NCI-H2227 treated with DMSO at 0.1 percent for 48 hours (cell line): ENCODE measurements around the gene SCT.

ENCODE experiments used
- DNase-seq: peaks from one replicate; lab custom pipeline; 2025; lab: John Stamatoyannopoulos, UW

The SCT gene

DNA sequence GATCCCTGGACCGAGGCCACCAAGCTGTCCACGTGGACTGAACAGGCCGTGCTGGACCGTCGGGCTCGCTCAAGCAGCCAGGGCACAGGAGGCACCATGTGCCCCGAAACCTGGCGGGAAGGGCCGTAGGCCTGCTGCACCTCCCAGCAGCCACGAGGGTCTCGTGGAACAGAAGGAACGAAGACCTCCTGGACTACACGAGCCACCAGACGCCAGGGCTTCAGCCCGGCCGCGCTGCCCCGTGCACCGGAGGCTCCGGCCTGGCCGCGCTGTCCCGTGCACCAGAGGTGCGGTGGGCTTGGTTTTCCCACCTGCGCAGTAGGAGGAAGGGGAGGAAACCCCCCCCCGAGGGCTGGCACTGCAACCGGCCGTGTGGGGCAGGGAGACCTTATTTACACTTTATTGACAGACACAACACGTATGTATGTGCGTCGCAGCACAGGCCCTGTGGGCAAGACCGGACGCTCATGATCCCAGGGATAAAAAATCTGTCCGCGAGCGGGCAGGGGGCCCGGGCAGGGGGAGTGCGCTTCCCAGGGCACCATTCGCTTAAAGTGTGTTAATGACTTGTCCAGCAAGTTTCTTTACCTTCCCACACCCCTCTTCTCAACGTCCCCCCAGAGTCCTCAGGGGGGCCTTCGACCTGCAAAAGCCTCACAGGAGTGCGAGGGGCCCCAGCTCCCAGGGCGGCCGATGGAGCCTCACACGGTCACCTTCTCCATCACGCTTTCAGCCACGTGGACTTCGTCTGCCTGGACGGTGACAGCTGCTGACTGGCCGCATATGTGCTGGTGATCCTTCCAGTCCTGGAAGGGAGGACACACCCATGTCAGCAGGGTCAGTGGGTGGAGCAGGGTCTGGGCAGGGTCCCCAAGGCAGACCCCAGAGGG, 17.1 kb upstream of the SCT start:
- no peak for DNase-seq

DNA sequence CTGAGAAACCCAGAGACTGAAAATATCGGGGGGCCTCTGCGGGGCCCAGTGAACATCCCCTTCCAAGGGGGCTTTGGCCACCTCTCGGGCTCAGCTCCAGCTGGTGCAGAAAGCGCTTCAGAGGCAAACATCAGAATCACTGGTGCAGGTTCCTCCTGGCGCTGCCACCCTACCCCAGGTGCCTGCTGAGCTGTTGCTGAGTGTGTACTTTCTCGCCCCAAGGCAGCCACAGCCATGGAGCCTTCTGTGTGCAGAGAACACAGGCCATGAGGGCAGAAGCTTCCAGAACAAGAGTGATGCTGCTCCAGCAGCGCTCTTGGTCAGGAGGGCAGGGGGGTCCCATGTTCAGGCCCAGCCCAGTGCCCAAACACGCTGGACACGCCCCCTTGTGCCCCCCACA, 16.4 kb upstream of the SCT start:
- no peak for DNase-seq

GRCh38 chr11:641806-642370, 14.9 kb upstream of the SCT start:
- DNase-seq = no peak

- DNase-seq = no peak
Measured at GRCh38 chr11:640021-640706, 13.2 kb upstream of the SCT start.

GRCh38 chr11:639332-639955, 12.5 kb upstream of the SCT start:
- no peak for DNase-seq

DNA sequence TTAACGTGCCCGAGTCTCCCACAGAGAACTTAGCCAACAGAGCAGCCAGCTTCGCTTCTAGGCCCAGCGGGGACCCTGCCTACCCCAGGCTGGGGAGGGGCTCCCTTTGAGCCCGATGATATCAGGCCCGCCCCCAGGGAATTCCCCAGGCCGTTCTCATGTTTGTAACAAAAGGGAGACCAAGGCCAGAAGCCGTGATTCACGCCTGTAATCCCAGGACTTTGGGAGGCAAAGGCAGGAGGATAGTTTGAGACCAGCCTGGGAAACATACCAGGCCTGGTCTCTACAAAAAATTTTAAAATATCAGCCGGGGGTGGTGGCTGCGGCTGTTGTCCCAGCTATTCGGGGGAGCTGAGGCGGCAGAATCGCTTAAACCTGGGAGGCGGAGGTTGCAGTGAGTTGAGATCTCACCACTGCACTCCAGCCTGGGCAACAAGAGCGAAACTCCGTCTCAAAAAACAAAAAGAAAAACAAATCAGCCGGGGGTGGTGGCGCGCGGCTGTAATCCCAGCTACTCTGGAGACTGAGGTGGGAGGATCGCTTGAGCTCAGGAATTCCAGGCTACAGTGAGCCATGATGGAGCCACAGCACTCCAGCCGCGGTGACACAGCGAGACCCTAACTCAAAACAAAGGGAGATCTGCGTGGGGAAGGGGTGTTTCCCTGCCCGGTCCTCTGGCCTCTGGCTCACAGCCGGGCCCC, 11.8 kb upstream of the SCT start:
- no peak for DNase-seq

GRCh38 chr11:637593-638521, 10.9 kb upstream of the SCT start:
- DNase-seq = no peak

DNA sequence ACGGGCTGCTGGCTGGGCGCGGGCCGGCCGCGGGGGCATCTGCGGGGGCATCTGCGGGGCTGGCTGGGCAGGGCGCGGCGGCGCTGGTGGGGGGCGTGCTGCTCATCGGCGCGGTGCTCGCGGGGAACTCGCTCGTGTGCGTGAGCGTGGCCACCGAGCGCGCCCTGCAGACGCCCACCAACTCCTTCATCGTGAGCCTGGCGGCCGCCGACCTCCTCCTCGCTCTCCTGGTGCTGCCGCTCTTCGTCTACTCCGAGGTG, 10.3 kb upstream of the SCT start:
- DNase-seq = no peak

DNA sequence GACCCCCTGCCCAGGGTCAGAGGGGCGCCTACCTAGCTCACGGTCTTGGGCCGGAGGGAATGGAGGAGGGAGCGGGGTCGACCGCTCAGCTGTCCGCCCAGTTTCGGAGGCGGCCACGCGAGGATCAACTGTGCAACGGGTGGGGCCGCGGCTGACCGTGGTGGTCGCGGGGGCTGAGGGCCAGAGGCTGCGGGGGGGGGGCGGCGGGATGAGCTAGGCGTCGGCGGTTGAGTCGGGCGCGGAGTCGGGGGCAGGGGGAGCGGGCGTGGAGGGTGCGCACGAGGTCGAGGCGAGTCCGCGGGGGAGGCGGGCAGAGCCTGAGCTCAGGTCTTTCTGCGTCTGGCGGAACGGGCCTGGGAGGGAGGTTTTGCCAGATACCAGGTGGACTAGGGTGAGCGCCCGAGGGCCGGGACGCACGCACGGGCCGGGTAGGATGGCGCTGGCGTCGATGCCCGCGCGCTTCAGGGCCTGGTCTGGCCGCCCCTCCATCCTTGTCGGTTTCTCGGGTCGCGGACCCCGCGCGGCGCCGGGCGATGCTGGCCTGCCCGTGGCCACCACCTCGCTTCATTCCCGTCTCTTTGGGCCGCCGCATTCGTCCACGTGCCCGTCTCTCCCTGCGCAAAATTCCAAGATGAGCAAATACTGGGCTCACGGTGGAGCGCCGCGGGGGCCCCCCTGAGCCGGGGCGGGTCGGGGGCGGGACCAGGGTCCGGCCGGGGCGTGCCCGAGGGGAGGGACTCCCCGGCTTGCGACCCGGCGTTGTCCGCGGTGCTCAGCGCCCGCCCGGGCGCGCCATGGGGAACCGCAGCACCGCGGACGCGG, 9.7 kb upstream of the SCT start, which contains the start of gene DRD4:
Gene DRD4 (plus strand): TSS at position 759 of the 822 bp plus-strand sequence. CDS start 36 bp downstream, at position 795.
- no peak for DNase-seq

DNA sequence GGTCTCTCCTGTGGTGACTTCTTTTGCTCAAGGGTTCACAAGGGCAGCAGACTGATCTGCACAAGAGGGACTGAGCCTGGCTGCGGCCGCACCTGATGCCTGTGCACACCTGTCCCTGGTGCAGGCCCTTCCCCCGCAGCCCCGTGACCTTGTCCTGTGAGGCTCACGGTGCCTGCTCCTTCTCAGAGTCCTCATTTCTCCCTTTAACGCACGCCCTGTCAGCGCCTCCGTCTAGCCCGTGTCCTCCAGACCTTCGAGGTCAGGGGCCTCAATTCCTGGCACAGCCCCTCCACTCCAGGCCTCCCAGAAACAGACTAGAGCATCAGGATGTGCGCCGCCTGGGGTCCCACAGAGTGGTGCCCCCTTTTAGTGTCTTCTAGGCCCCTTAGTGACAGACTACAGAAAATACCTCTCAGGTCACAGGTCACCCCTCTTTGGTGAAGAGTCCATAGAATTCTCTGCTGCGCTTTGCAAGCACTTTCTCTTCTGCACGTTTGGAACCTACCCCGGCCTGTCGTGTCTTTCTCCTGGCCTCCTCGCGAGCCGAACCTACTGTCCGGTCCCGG, 9.0 kb upstream of the SCT start:
- no peak for DNase-seq

DNA sequence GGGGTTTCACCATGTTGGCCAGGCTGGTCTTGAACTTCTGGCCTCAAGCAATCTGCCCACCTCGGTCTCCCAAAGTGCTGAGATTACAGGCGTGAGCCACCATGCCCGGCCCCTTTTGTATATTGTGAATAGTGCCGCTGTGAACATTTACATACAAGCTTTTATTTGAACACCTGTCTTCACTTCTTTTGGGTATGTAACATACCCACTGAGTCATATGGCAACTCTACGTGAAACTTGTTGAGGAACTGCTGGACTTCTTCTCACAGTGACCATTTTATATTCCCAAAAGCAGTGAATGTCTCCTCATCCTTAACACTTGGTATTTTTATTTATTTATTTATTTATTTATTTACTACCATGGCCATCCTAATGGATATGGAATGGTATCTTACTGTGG, 3.9 kb upstream of the SCT start:
- no peak for DNase-seq

GRCh38 chr11:629237-629583, 2.2 kb upstream of the SCT start:
- no peak for DNase-seq

DNA sequence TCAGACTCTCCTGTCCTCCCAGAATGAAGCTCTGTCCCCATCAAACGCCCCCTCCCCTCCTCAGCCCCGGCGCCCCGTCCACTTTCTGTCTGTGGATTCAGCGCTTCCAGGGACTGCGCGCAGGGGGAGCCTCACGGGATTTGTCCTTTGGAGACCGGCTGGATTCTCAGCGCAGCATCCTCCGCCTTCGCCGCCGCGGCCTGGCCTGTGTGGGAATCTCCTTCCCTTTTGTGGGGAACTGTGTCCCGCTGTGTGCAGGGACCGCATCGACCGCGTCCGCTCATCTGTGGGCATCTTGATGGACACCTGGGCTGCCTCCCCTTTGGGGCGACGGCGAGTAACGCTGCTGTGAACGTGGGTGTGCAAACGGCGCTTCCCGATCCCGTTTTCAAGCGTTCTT, 1.1 kb upstream of the SCT start:
- no peak for DNase-seq

- no peak for DNase-seq
Measured at GRCh38 chr11:627308-627576, 261 bp upstream of the SCT start.

DNA sequence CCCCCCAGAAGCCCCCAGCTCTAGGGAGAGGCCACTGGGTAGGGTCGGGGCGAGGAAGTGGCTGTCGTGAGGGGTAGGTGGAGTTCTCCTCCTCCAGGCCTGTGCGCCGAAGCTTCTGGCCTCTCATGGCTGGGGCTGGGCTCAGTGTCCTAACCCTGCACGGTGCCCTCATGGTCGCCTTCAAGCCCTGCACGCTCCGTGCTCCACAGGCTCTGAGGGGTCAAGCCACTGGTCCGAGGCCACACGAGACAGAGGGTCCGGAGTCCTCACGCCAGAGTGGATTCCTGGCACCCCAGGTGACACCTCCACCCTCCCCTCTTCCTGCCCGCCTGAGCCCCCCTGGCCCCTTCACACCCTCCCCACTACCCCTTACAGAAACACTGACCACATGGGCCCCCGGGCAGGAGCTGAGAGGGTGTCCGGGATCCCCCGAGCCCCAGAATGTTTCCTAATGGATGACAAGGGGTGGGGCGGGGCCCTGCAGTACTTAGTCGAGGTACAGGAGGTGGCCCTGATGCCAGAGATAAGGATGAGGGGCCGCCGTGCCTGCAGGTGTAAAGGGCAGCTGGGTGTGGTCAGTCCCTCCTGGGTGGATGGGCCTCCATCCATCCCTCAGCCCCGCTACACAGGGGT, 1.2 kb downstream of the SCT start:
- no peak for DNase-seq

GRCh38 chr11:624705-625635, 2.0 kb downstream of the SCT start, which contains the start of gene CDHR5:
TSS of gene CDHR5 (minus strand) at chr11:624955. CDS start at chr11:624902, 53 bp downstream.
- DNase-seq = no peak

DNA sequence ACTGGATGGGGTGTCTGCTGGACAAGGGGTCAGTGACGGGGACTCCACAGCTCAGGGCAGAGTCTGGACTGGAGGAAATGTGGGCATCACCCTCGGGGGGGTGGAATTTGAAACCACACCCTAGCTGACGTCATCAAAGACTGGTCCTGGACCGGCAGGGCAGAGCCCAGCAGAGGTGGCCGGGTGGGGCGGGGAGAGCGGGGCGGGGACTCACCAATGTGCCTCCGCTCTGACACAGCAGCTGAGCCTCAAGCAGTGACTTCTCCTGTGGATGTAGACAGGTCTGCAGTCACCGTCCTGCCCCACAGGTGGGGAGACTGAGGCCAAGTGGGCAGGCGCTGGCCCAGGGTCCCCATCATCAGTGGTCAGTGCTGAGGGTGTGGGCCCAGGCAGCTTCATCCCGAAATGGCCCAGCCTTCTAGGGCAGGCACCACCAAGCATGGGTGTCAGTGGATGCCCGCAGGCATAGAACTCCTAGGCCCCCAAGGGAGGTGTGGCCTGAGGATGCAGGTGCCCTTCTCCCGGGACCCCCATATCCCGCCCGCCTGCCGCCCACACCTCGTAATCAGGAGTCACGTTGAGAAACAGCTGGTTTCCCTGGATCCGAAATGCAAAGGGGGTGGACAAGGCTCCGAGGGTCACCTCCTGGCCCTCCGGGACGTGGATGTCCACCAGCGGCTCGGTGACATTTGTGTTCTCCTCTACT, 2.8 kb downstream of the SCT start:
- DNase-seq = no peak

DNA sequence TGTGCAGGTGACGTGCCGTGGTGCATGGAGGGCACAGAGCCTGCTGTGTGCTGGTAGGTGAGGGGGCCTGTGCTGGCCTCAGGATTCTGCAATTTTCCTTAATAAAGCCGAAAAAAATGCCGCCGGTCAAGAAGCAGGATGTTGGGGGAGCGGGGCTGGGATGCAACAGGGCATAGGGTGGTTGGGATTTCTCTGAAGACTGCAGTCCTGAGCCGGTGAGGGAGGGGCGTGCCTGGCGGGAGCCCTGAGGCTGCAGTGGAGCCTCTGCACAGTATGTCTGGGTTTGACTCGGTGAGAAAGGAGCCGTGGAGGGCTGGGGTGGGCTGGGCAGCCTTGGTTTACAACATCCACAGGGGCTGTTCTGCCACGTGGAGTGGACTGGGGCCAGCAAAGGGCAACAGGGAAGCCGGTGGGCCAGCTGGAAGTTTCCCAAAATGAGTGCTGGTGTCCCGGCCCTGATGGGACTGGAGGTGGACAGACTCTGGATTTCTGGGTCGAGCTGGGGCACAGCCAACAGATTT, 3.6 kb downstream of the SCT start:
- DNase-seq = no peak
